ENCODE measurements around the gene TRPM5. TPM values are rescaled to one million over a fixed set of nuclear protein-coding genes. Genes with fewer than 3 reads are reported as not detected.
"Not testable (repeated sequence)": the region's sequence is repeated elsewhere in the genome, so short reads cannot be mapped to it uniquely, and the experiment has no call there.

The TRPM5 gene
- not detected in 2 replicates for total RNA-seq

GRCh38 chr11:2443881-2444820 is at the start of gene TRPM5:
Gene TRPM5 (minus strand): TSS chr11:2444514. CDS start chr11:2423036, 21,478 bp downstream.
- intact Hi-C loops (cut with micrococcal nuclease) = loop anchor here (1.0 to 2.0 kb wide), 2 partner anchors 66 to 613 kb away; partner anchors contain the start of gene CARS1

- intact Hi-C loops (cut with micrococcal nuclease) = no loop called here
Observed at GRCh38 chr11:2489083-2489482, 44.8 kb upstream of the TRPM5 start.

- intact Hi-C loops (cut with micrococcal nuclease) = no loop called here
Observed at GRCh38 chr11:2488004-2488403, 43.7 kb upstream of the TRPM5 start.

GRCh38 chr11:2484576-2485125 is 40.3 kb upstream of the TRPM5 start:
- intact Hi-C loops (cut with micrococcal nuclease) = no loop called here

- intact Hi-C loops (cut with micrococcal nuclease) = no loop called here
Observed at GRCh38 chr11:2483426-2483825, 39.1 kb upstream of the TRPM5 start.

GRCh38 chr11:2482745-2483144 is 38.4 kb upstream of the TRPM5 start:
- intact Hi-C loops (cut with micrococcal nuclease) = no loop called here

- intact Hi-C loops (cut with micrococcal nuclease) = no loop called here
Observed at GRCh38 chr11:2482204-2482603, 37.9 kb upstream of the TRPM5 start.

- intact Hi-C loops (cut with micrococcal nuclease) = no loop called here
Observed at GRCh38 chr11:2481253-2481652, 36.9 kb upstream of the TRPM5 start.

GRCh38 chr11:2480874-2481220 is 36.5 kb upstream of the TRPM5 start:
- intact Hi-C loops (cut with micrococcal nuclease) = no loop called here

- intact Hi-C loops (cut with micrococcal nuclease) = not testable (repeated sequence)
Observed at GRCh38 chr11:2480067-2480873, 36.0 kb upstream of the TRPM5 start.

- intact Hi-C loops (cut with micrococcal nuclease) = no loop called here
Observed at GRCh38 chr11:2477936-2478335, 33.6 kb upstream of the TRPM5 start.

GRCh38 chr11:2477254-2477653 is 32.9 kb upstream of the TRPM5 start:
- intact Hi-C loops (cut with micrococcal nuclease) = no loop called here

- intact Hi-C loops (cut with micrococcal nuclease) = no loop called here
Observed at GRCh38 chr11:2475136-2475918, 31.0 kb upstream of the TRPM5 start.

- intact Hi-C loops (cut with micrococcal nuclease) = no loop called here
Observed at GRCh38 chr11:2474059-2474901, 30.0 kb upstream of the TRPM5 start.

GRCh38 chr11:2473361-2474058 is 29.2 kb upstream of the TRPM5 start:
- intact Hi-C loops (cut with micrococcal nuclease) = no loop called here

- intact Hi-C loops (cut with micrococcal nuclease) = no loop called here
Observed at GRCh38 chr11:2472428-2473186, 28.3 kb upstream of the TRPM5 start.

GRCh38 chr11:2471804-2472096 is 27.4 kb upstream of the TRPM5 start:
- intact Hi-C loops (cut with micrococcal nuclease) = no loop called here

GRCh38 chr11:2471048-2471803 is 26.9 kb upstream of the TRPM5 start:
- intact Hi-C loops (cut with micrococcal nuclease) = no loop called here

All from T-helper 1 cell treated with Interleukin-12 subunit alpha and Interleukin-12 subunit beta and Interleukin-4 antibody, amounts not matched to agents 30 ng/mL and 1 ng/mL, for 36 hours (primary cell).